ENCODE data around the gene ERO1B. TPM values are rescaled to one million over a fixed set of nuclear protein-coding genes. Genes with fewer than 3 reads are reported as not detected.

ERO1B gene
- total and polyA plus RNA-seq, 8 donors, result 84.5 to 225 (median 100) TPM

DNA sequence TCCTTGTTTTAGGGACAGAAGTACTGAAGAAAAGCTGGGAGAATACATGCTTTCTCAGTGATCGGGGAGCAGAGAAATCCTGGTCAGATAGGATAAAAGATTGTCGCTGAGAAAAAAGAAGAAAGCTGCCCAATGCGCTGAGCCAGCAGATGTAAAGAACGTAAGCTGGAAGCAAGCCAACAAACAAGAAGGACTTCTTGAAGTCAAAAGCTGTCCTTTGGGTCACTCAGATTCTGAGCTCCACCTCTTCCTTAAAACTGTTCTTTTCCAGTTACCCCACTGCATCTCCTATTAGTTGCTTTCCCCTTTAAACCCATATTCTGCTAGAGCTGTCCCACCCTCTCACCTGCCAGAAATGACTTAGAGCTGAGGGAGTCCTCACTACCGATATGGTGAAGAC, 74.6 kb downstream of the ERO1B start:
- peak in 2 of 4 donors; percentile 12 to 39 for ATAC-seq

DNA sequence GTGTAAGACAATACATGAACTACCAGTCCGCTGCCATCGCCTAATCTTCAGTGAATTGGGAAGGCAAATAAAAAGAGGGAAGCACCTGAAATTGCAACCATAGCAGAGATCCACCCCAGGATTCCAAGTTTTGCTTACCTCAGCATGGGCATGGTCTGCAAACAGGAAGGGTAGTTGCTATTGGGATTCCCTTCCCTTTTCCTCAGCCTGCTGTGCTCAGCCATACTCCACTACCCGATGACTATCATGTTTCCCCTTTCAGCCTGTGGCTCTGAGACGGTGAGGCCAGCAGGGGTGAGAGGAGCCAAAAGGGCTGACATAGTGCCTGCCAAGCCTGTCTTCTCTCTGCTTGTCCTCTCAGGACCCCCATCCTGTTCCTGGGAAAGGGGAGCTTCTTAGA, 75.2 kb downstream of the ERO1B start:
- intact Hi-C loops (cut with DNase I), result no loop called here
- no peak overlapping the region for H3K4me3 ChIP-seq
- DNase-seq, result peak in 1 of 6 donors; percentile 29
- peak in 3 of 4 donors; percentile 5 to 78 (median 74) for ATAC-seq
- no peak for TF ChIP-seq CTCF (IDR thresholded peaks at IDR 0.05)
- no peaks in the 10 kb centered on the region for H3K27me3 ChIP-seq
- FAIRE-seq, result no peak
- no peak overlapping the region for H3K27ac ChIP-seq
- H3K4me1 ChIP-seq, result no peaks in the 10 kb centered on the region
- H3K36me3 ChIP-seq, result peaks cover 0 to 2% (median 0%) of the 10 kb centered on the region in 3 donors
- peaks cover 0 to 9% (median 0%) of the 10 kb centered on the region in 4 donors for H3K9me3 ChIP-seq
- WGBS, 2 donors, result 76 to 86% methylated on average over 4 of the region's 4 CpGs

More for the DNA sequence above, 74.6 kb downstream of the ERO1B start:
- no peak for FAIRE-seq
- no peak overlapping the region for H3K4me3 ChIP-seq
- H3K36me3 ChIP-seq, result peaks cover 0 to 2% (median 0%) of the 10 kb centered on the region in 3 donors
- TF ChIP-seq CTCF (IDR thresholded peaks at IDR 0.05), result no peak
- WGBS, 2 donors, result 86 to 87% methylated on average over 5 of the region's 5 CpGs
- DNase-seq, result no peak
- no peak overlapping the region for H3K27ac ChIP-seq
- intact Hi-C loops (cut with DNase I), result no loop called here
- no peaks in the 10 kb centered on the region for H3K4me1 ChIP-seq
- H3K9me3 ChIP-seq, result peaks cover 0 to 9% (median 0%) of the 10 kb centered on the region in 4 donors
- H3K27me3 ChIP-seq, result no peaks in the 10 kb centered on the region

GRCh38 chr1:236204656-236205055, 77.1 kb downstream of the ERO1B start:
- Histone ChIP-seq H3K9me3 (peaks cover 0 to 12% (median 0%) of the 10 kb centered on the region in 4 donors), H3K4me3 (no peak overlapping the region), H3K27me3 (no peaks in the 10 kb centered on the region), H3K27ac (no peak overlapping the region), H3K4me1 (no peaks in the 10 kb centered on the region), H3K36me3 (peaks cover 0 to 2% (median 0%) of the 10 kb centered on the region in 3 donors)
- no peak for FAIRE-seq
- WGBS, 2 donors, result 94 to 97% methylated on average over 3 of the region's 3 CpGs
- TF ChIP-seq CTCF (IDR thresholded peaks at IDR 0.05), result no peak
- no peak for ATAC-seq
- intact Hi-C loops (cut with DNase I), result no loop called here
- DNase-seq, result no peak

- Histone ChIP-seq H3K27me3 (no peaks in the 10 kb centered on the region), H3K36me3 (no peaks in the 10 kb centered on the region), H3K4me1 (no peaks in the 10 kb centered on the region), H3K27ac (no peak overlapping the region), H3K4me3 (no peak overlapping the region), H3K9me3 (peaks cover 0 to 12% (median 0%) of the 10 kb centered on the region in 4 donors)
- ATAC-seq, result no peak
- no peak for TF ChIP-seq CTCF (IDR thresholded peaks at IDR 0.05)
- intact Hi-C loops (cut with DNase I), result no loop called here
- no peak for FAIRE-seq
- WGBS, 2 donors, result 95 to 100% methylated on average over 1 of the region's 1 CpG
- no peak for DNase-seq
Observed at GRCh38 chr1:236204039-236204438, 77.7 kb downstream of the ERO1B start.

DNA sequence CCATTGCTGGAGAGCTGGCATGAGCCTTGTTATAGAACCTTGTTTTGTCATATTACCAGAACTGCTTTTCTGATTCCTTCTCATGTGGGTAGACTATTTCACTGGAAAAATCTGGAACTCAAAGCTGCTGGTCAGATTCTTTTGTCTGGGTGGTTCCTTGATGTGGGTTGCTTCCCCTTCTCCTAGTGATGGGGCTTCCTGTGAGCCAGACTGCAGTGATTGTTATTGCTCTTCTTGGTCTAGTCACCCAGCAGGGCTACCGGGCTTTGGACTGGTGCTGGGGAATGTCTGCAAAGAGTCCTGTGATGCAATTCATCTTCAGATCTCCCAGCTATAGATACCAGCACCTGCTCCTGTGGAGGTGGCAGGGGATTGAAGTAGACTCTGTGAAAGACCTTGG, 80.0 kb downstream of the ERO1B start:
- WGBS, 2 donors, result 91 to 94% methylated on average over 1 of the region's 1 CpG
- Histone ChIP-seq H3K27me3 (no peaks in the 10 kb centered on the region), H3K36me3 (no peaks in the 10 kb centered on the region), H3K9me3 (peaks cover 0 to 20% (median 0%) of the 10 kb centered on the region in 4 donors), H3K4me3 (no peak overlapping the region), H3K4me1 (no peaks in the 10 kb centered on the region), H3K27ac (no peak overlapping the region)
- DNase-seq (no peak), ATAC-seq (peak in 2 of 4 donors; percentile 15 to 17), FAIRE-seq (no peak)
- TF ChIP-seq CTCF (IDR thresholded peaks at IDR 0.05), result no peak
- intact Hi-C loops (cut with DNase I), result no loop called here

Measured in pancreas (tissue), 10 donors.